ENCODE measurements around the gene TSGA10IP.
A peak's percentile ranks its signal among the peaks of the same experiment; 100 is the strongest.

TSGA10IP gene

DNA sequence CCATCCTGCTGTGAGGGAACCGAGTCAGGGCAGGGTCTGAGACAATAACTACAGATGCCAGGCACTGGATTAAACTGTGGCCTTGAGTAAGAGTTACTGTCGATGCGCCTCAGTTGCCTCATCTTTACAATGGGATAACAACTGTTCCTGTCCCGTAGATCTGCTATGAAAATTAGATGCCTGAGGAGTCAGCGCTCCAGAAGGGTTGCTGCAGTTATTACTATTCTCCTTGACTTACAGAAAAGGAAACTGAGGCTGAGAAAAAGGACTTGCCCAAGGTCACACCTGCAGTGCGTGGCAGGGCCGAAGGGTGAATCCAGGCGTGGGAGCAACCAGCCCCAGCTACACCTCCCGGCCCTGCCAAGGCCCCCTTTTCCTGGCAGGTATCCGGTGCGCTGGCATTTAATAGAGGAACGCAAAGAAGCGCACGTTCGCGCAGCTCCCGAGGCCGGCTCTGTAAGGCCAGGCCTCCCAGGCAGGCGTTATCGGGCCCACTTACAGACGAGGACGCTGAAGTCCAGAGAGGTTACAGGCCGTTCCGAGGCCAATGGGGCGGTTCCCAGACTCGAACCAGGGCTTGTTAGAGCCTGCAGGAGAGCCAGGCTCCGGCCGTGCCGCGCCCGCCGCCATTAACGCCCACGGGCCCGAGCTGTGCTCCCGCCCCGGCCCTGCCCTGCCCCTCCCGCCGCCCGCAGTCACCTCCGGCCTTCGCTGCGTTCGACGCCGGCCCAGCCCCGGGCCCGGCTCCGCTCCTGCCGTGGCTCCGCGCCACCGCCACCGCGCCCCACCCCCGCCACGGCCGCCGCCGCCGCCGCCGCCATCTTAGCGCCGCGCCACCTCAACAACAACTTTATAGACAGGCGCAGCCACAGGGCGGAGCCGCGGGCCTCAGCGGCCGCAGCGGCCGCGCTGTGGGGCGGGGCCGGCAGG is 26.8 kb upstream of the TSGA10IP start, which contains the start of gene C11orf68:
Gene C11orf68 (minus strand): TSS at position 852 of the 930 bp plus-strand sequence. CDS start 31 bp downstream, at position 821.
- DNase-seq (ENCODE audit: low spot score), result no peak

DNA sequence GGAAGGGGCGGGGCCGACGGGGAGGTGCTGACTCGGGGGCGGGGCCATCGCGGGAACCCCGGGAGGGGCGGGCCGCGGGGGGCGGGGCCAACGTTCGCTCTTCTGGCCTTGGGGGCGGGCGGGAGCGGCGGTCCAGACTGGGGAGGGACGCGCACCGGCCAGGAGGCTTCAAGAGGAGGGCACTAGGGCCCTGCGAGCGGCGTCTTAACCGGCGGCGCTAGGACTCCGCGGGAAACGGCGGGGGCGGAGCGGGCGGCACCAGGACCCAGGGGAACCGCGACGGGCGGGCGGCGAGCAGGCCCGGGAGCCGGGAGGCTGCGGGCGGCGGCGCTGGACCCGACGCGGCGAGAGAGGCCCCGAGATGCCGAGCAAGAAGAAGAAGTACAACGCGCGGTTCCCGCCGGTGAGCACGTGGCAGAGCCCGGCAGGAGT is 26.1 kb upstream of the TSGA10IP start, which contains the start of gene DRAP1:
Gene DRAP1 (plus strand): TSS at position 286 of the 432 bp plus-strand sequence. CDS start 76 bp downstream, at position 362.
- peak; percentile 99 for DNase-seq (ENCODE audit: low spot score)

DNA sequence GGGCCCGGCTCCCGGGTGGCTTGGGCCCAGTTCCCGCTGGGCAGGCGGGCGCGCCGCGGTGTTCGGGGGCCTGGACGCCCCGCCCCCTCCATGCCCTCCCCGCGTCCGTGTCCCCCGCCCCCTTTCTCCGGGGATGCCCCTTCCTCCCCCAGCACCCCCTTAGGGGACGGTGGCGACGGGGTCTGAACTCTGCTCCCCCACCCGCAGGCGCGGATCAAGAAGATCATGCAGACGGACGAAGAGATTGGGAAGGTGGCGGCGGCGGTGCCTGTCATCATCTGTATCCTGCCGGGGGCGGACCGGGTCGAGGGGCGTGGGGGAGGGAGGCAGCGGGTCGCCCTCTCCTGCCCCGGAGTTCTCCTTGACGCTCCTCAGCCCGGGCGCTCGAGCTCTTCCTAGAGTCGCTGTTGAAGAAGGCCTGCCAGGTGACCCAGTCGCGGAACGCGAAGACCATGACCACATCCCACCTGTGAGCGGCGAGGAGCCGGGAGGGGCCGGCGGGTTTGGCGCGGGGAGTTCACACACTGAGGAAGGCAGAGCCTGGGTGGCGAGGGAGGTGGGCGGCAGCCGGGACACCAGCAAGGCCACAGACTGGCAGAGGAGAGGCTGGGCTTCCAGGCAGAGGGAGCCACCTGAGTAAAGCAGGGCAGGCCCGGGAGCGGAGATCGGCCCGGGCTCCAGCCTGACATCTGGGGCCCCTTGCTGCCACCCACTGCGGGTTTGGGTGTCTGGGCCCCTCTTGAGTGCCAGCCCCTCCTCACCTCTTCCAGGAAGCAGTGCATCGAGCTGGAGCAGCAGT is 25.5 kb upstream of the TSGA10IP start:
- no peak for DNase-seq (ENCODE audit: low spot score)

DNA sequence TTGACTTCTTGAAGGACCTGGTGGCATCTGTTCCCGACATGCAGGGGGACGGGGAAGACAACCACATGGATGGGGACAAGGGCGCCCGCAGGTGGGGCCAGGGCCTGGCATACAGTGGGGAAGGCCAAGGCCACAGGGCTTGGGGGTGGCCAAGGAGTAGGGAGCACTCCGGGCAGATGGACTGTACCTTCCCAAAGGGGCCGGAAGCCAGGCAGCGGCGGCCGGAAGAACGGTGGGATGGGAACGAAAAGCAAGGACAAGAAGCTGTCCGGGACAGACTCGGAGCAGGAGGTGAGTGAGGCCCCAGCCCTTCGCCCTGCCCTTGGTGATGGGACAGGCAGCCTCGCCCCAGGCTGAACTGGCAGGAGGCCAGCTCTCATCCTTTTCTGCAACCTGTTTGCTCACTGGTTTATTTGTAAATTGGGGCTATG is 24.9 kb upstream of the TSGA10IP start:
- DNase-seq (ENCODE audit: low spot score), result peak; percentile 56

DNA sequence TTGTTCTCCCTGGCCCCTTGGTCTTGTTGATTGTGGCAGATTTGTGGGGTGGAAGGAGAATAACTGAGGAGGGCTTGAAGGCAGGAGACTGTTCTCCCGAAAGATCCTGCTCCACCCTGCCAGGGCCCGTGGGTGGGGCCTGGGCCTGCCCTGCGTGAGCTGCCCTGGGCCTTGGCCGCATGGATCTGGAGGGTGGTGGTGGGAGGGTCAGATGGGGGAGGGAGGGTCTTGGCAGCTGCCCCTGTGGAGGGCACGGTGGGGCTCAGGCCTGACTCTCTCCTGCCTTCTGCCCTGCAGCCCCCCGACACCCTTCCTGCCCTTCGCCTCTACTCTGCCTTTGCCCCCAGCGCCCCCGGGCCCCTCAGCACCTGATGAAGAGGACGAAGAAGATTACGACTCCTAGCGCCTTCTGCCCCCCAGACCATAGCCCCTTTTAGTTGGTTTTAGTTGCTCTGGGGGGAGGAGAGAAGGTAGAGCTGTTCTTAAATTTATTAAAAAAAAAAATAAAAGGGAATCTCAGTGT is 24.2 kb upstream of the TSGA10IP start:
- DNase-seq (ENCODE audit: low spot score), result no peak

DNA sequence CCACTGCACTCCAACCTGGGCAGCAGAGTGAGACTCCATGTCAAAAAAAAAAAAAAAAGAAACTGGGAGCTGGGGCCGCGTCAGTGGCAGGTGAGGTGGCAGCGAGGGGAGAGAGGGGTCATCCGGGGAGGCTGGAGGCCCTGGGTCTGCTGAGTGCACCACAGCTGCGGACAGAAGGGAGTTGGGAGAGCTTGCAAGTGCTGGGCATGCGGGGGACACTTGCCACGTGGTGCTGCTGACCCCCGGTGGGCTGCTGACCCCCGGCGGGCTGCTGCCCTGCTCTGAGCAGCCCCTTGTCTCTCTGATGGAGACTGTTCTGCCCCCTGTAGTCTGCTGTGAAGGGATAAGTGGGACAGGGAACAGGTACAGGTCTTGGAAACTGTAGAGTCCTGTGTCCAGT is 23.4 kb upstream of the TSGA10IP start:
- DNase-seq (ENCODE audit: low spot score), result no peak

DNA sequence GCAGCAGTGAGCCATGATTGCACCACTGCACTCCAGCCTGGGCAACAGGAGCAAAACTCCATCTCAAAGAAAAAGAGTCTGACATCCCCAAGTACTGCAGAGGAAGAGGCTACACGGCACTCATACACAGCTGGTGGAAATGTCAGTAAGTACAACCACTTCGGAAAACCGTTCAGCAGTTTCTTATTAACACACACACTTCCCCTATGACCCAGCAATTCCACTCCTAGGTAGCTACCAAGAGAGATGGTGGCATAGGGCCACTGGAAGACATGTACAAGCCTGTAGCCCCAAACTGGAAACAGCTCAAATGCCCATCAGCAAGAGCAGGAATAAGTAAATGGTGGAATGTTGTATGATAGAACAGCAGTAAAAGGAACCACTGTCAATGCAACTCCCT is 22.7 kb upstream of the TSGA10IP start:
- no peak for DNase-seq (ENCODE audit: low spot score)

DNA sequence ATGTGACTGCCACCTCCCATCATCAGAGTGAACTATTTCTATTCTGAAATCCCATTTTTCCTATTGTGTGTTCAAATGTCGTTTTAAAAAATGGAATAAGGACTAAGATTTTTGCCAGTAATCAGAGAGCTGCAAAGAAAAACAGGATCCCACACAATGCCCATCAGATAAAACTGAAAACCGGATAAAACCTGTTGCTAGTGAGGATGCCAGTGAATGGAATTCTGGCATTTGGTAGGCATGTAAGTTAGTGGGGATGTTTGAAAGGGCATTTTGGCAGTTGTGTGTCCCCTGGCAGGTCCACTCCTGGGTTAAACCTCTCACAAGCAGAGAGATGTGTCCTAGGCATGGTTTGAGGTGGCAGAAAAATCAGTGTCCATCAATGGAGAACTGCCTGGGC is 19.9 kb upstream of the TSGA10IP start:
- no peak for DNase-seq (ENCODE audit: low spot score)

DNA sequence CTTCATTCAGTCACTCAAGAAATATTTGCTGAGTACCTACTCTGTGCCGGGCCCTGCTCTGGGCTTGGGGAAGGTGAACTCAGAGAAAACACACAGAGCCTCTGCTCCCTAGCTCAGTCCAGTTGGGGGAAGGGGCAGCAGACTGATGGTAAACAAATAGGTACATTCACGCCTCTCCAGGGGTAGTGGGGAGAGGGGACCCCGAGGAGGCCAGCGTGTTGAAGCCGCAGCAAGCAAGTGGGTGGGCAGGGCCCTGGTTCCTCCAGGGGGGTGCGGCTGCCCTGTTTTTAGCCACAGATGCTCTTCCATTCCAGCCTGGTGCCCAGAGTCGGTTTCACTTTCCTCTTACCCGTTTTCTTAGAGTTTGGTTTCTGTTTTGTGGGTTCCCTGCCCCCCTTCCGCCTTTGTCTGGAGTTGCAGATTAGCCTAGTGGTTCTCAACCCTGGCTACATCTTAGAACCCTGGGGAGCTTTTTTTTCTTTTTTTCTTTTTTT is 17.3 kb upstream of the TSGA10IP start:
- DNase-seq (ENCODE audit: low spot score), result peak; percentile 86

DNA sequence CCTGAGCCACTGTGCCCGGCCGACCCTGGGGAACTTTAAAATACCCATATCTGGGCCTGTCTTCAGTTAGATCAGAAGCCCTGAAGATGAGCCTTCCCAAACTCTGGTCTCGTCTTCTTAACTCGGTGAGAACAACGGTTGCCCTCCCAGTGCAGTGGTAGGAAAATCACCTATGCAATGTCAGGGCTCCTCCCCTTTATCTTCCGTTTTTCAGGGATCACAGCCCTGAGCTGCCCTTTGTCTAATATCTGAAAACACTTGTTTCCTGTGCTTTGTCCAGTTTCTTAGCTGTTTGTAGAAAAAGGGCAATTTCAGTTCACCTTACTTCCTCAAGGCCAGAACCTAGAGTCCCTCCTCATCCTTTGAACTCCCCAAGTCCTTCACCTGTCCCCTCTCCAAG is 16.6 kb upstream of the TSGA10IP start:
- DNase-seq (ENCODE audit: low spot score), result peak; percentile 28

DNA sequence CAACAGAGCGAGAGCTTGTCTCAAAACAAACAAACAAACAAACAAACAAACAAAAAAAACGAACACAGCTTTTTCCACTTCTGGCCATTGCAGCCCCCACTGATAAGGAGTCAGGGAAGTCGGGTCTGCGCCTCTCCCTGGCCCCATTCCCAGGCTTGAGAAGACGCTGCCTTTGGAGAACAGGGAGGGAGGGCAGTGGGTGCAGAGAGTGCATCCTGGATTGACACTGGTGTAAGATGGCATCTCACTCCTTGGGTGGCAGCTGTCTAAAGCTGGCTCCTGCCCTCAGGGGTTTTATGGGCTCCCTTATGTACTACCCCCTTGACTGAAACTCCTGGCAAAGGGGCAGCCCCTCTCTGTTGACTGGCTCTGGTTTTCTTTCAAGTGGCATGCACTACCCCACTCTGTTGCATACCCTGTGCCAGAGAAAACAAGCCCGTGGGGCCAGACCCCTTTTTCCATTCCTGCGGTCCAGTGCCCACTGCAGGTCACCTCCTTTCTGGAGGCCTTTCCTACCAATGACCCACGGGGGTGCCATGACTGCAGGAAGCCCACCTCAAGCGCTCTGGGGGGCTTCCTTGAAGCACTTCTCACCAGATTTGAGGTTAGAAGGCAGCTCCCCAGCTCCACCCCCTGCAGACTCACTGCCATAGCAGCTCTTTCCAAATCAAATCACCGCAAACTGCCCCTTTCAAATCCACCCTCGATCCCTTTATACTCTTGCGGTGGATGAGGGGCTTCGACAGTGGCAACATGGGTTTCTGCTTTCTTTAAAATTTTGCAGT is 13.3 kb upstream of the TSGA10IP start:
- DNase-seq (ENCODE audit: low spot score), result no peak

DNA sequence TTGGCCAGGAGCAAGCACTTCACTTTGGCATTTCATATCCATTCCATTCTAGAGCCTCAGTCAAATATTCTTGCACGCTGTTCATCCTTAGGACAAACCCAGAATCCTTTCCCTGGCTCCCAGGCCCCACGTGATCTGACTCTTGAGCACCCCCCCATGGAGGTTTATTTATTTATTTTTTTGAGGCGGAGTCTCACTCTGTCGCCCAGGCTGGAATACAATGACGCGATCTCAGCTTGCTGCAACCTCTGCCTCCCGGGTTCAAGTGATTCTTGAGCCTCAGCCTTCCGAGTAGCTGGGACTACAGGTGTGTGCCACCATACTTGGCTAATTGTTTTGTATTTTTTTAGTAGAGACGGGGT is 12.7 kb upstream of the TSGA10IP start:
- peak; percentile 54 for DNase-seq (ENCODE audit: low spot score)

DNA sequence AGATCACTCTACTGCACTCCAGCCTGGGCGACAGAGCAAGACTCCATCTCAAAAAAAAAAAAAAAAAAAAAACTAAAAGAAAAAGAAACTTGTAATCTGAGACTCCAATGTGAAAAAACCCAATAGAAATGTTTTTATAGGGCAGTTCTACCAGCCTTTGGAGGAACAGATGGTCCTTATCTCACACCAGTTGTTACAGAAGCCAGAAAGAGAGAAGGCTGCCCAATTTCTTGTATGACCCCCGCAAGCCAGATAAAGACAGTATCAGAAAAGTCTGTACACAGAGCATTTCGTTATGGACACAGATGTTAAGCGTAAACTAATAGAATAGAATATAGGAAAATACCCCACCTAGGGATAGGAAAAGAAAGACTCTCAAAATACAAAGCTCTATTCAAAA is 11.3 kb upstream of the TSGA10IP start:
- peak; percentile 84 for DNase-seq (ENCODE audit: low spot score)

DNA sequence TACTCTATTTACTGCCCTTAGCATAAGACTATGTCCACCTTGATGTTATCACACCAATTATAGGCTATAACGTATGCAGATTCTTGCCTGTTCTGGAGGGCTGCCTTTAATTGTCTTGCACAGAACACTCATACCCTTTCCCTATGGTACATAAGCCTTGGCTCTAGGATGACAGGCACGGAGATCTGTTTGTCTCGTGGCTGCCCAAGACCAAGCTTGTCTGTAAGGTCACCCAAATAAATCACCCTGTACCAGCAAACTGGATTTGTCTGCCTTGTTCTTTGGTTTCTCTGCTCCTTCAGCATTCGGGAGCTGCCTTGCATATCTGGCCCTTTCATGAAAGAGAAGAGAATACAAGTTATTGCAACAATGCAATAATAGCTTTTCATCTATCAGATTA is 7.5 kb upstream of the TSGA10IP start:
- no peak for DNase-seq (ENCODE audit: low spot score)

DNA sequence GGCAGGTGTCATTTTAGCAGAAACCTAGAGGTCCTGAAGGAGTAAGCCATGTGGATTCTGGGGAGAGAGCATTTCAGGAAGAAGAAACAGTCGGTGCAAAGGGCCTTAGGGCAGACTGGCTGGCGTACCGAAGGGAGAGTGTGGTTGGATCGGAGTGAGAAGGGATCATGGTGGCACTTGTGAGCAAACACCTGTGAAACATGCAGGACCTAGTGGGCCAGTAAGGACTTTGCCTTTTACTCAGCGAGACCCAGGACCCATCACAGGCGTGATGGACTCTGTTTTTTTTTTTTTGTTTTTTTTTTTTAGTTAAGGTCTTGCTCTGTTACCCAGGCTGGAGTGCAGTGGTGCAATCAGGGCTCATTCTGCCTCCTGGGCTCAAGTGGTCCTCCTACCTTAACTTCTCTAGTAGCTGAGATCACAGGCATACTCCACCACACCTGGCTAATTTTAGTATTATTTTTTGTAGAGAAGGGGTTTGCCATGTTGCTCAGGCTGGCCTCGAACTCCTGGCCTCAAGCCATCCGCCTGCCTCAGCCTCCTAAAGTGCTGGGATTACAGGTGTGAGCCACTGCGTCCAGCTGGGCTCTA is 3.5 kb upstream of the TSGA10IP start:
- DNase-seq (ENCODE audit: low spot score), result no peak

DNA sequence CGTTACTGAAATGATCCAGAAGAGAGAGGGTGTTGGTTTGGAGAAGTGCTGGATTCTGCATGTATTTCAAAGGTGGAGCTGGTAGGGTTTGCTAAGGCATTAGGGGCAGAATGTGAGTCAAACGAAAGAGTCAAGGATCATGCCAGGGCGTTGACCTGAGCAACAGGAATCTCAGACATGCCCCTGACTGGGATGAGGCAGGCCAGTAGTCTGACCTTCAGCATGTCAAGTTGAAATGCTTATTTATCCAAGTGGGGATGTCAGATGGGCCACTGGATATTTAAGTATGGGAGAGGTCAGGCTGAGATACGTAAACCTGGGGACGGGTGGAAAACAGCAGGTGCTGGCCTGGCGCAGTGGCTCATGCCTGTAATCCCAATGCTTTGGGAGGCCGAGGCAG is 2.7 kb upstream of the TSGA10IP start:
- no peak for DNase-seq (ENCODE audit: low spot score)

DNA sequence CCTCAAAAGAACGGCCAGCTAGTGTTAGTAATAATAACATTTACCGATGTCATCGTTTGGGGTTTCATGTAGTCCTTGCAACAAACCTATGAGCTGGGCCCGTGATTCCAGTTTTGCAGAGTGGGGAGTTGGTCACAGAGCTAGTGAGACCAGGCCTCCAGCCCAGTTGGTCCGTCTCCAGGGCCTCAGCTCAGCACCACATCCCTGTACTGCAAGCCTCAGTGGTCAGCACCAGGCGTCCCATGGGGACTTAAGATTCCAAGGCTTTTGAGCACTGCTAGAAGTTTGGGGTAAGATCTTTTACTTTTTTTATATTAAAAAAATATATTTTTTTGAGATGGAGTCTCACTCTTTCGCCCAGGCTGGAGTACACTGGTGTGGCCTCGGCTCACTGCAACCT is 1.1 kb upstream of the TSGA10IP start:
- no peak for DNase-seq (ENCODE audit: low spot score)

DNA sequence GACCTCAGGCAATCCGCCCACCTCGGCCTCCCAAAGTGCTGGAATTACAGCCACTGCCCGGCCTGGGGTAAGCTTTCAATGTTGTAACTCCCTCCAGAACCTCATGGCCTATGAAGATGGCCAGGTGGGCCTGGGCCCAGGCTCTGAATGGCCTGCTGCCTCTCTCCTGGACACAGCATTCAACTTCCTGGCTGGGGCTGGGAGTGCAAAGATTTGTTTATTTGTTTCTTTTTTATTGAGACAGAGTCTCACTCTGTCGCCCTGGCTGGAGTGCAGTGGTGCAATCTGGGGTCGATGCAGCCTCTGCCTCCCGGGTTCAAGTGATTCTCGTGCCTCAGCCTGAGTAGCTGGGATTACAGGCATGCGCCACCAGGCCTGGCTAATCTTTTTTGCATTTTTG is 513 bp upstream of the TSGA10IP start:
- no peak for DNase-seq (ENCODE audit: low spot score)

DNA sequence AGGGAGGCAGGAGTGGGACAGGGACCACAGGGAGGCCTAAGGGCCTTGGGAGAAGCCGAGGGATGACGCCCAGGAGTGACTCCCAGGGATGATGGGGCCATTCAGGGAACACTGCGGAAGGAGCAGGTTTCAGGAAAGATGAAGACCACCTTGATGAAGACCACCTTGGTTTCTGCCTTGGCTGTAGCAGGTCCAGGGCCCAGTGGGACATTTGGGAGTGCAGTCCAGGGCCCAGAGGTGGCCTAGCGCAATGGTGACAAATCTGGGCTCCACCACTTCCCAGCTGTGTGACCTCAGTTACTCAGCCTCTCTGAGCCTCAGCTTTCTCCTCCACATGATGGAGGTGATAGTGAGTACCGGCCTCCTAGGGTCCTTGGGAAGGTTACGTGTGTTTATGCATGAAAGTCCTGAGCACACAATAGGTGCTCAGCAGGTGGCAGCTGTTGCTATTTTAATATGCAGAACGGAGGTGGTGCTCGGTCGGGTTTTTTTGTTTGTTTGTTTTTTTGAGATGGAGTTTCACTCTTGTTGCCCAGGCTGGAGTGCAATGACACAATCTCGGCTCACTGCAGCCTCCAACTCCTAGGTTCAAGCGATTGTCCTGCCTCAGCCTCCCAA is 770 bp downstream of the TSGA10IP start:
- DNase-seq (ENCODE audit: low spot score), result no peak

DNA sequence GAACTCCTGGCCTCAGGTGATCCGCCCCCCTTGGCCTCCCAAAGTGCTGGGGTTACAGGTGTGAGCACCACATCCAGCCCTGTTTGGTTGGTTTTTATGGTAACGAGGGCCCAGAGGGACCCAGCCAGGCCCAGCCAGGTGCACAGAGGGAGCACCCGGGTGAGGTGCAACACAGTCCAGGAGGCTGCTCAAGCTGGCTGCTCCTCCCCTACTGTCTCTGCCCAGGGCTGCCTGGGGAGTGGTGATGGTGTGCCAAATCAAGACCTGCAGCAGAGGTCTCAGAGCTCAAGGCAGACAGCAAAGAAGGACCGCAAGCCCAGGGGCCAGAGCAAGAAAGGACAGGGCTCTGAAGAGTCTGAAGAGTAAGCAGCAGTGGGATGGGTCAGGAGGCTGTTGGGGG is 1.4 kb downstream of the TSGA10IP start:
- no peak for DNase-seq (ENCODE audit: low spot score)

DNA sequence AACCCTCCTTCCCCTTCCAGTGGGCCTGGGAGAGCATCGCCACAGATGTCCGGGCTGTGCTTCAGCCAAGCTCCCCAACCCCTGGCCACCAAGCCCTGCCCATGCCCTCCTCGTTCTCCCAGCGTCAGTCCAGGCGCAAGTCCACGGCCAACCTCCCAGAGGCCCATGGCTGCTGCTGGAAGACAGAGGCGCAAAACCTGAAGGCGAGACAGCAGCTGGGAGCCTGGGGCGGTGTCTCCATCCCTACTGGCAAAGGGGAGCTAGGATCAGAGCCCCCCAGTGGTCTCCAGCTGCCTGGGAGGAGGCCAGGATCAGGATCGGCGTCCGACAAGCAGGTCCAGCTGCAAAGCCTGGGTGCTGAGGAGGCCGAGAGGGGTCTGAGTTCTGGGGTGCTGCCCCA is 1.9 kb downstream of the TSGA10IP start:
- DNase-seq (ENCODE audit: low spot score), result no peak
